Neural progenitor cell (in vitro differentiated cells): Measurements from ENCODE around the gene POLR2H. TPM values are rescaled to one million over a fixed set of nuclear protein-coding genes. Genes with fewer than 3 reads are reported as not detected.

Source experiments
- DNase-seq: peaks from one replicate; pipeline ENCODE4 v3.0.0-alpha.2; 2016; ENCODE audit warnings: low spot score
- H2AFZ ChIP-seq: fragments of 200-600 bp; sonication (generic); replicated peaks from 2 replicates; pipeline ENCODE4 v1.6.1; 2016; ENCODE audit warnings: antibody characterized with exemption
- H3F3A ChIP-seq: fragments of 200-600 bp; sonication (generic); 2 replicates; pipeline ENCODE4 v1.6.1; 2016; ENCODE audit warnings: antibody characterized with exemption, low read depth
- H3K27ac ChIP-seq: fragments of 200-600 bp; sonication (generic); 2 replicates; pipeline ENCODE4 v1.5.1; 2016; ENCODE audit warnings: mild to moderate bottlenecking
- H3K27me3 ChIP-seq: fragments of 200-600 bp; sonication (generic); 2 replicates; pipeline ENCODE4 v1.6.1; 2016; ENCODE audit warnings: mild to moderate bottlenecking, moderate library complexity
- H3K36me3 ChIP-seq: fragments of 200-600 bp; sonication (generic); 2 replicates; pipeline ENCODE4 v1.5.1; 2016
- H3K4me1 ChIP-seq: fragments of 200-600 bp; sonication (generic); 2 replicates; pipeline ENCODE4 v1.6.1; 2016; ENCODE audit warnings: mixed run types
- H3K4me2 ChIP-seq: fragments of 200-600 bp; sonication (generic); 2 replicates; pipeline ENCODE4 v1.6.1; 2016
- H3K4me3 ChIP-seq: fragments of 200-600 bp; sonication (generic); 2 replicates; pipeline ENCODE4 v1.5.1; 2016
- H3K79me2 ChIP-seq: fragments of 200-600 bp; sonication (generic); 2 replicates; pipeline ENCODE4 v1.6.1; 2016; ENCODE audit warnings: low read depth
- H3K9ac ChIP-seq: fragments of 200-600 bp; sonication (generic); 2 replicates; pipeline ENCODE4 v1.6.1; 2016
- H3K9me3 ChIP-seq: fragments of 200-600 bp; sonication (generic); 2 replicates; pipeline ENCODE4 v1.5.1; 2016; ENCODE audit warnings: low read depth
- H4K20me1 ChIP-seq: fragments of 200-600 bp; sonication (generic); 2 replicates; pipeline ENCODE4 v1.6.1; 2016; ENCODE audit warnings: low read depth
- H3K27ac Mint-ChIP-seq: 3 replicates; pipeline ENCODE4 v1.8.0; 2021; ENCODE audit warnings: mixed read lengths
- H3K27me3 Mint-ChIP-seq: 2 replicates; pipeline ENCODE4 v1.8.0; 2022; ENCODE audit warnings: low read depth, mild to moderate bottlenecking, inconsistent platforms, moderate library complexity, mixed read lengths; ENCODE audit not compliant: insufficient read depth
- H3K36me3 Mint-ChIP-seq: 3 replicates; pipeline ENCODE4 v1.8.0; 2021; ENCODE audit warnings: mixed read lengths
- H3K4me1 Mint-ChIP-seq: 3 replicates; pipeline ENCODE4 v1.8.0; 2021; ENCODE audit warnings: mixed read lengths
- H3K4me3 Mint-ChIP-seq: 3 replicates; pipeline ENCODE4 v1.8.0; 2021; ENCODE audit warnings: mild to moderate bottlenecking, moderate library complexity, mixed read lengths
- H3K9me3 Mint-ChIP-seq: 3 replicates; pipeline ENCODE4 v1.8.0; 2020; ENCODE audit warnings: mixed read lengths
- CTCF ChIP-seq: fragments of 200-600 bp; sonication (generic); IDR thresholded peaks from 2 replicates; pipeline ENCODE4 v1.5.1; 2017; ENCODE audit warnings: antibody characterized with exemption, mild to moderate bottlenecking
- EZH2 ChIP-seq: fragments of 200-600 bp; sonication (generic); IDR thresholded peaks from 2 replicates; pipeline ENCODE4 v1.6.1; 2017; ENCODE audit warnings: antibody characterized with exemption, mild to moderate bottlenecking, moderate library complexity
- EZH2phosphoT487 ChIP-seq: fragments of 200-600 bp; sonication (generic); IDR thresholded peaks from 2 replicates; pipeline ENCODE4 v1.6.1; 2017; ENCODE audit warnings: antibody characterized with exemption
- total RNA-seq: library from RNA; depleted of rRNA; stranded (reverse); fragments of >200 nt; gene quantifications from 2 replicates; pipeline ENCODE4 v1.2.3, GENCODE V29; 2015; ENCODE audit warnings: low replicate concordance

Gene POLR2H
- total RNA-seq, 1 donor from 2014 or later = 173 TPM

GRCh38 chr3:184358921-184359350 lies 2.6 kb upstream of the POLR2H start:
- Mint-ChIP-seq H3K36me3 (peaks cover 7% of the 10 kb centered on the region), H3K4me1 (peaks cover 22% of the 10 kb centered on the region), H3K9me3 (no peaks in the 10 kb centered on the region), H3K4me3 (peak overlapping the region; percentile 55), H3K27ac (no peak overlapping the region), H3K27me3 (peaks cover 13% of the 10 kb centered on the region)
- TF ChIP-seq EZH2 (no peak), CTCF (no peak), EZH2phosphoT487 (no peak)
- peaks cover 37% of the 10 kb centered on the region for H3F3A ChIP-seq
- H3K27ac ChIP-seq = no peak overlapping the region
- no peaks in the 10 kb centered on the region for H3K27me3 ChIP-seq
- DNase-seq = no peak
- H2AFZ ChIP-seq = no peak overlapping the region
- H3K4me2 ChIP-seq = peak overlapping the region; percentile 84
- peaks cover 23% of the 10 kb centered on the region for H3K4me1 ChIP-seq
- no peak overlapping the region for H3K9ac ChIP-seq
- H3K9me3 ChIP-seq = no peaks in the 10 kb centered on the region
- peaks cover 42% of the 10 kb centered on the region for H3K79me2 ChIP-seq
- no peak overlapping the region for H3K4me3 ChIP-seq
- no peaks in the 10 kb centered on the region for H3K36me3 ChIP-seq
- H4K20me1 ChIP-seq = peaks cover 2% of the 10 kb centered on the region

- Histone ChIP-seq H3K4me1 (peaks cover 23% of the 10 kb centered on the region), H3K9ac (no peak overlapping the region), H3K79me2 (peaks cover 49% of the 10 kb centered on the region), H3K4me2 (peak overlapping the region; percentile 84), H4K20me1 (peaks cover 4% of the 10 kb centered on the region), H3K4me3 (peak overlapping the region; percentile 86), H2AFZ (no peak overlapping the region), H3K9me3 (no peaks in the 10 kb centered on the region), H3K36me3 (no peaks in the 10 kb centered on the region), H3K27me3 (no peaks in the 10 kb centered on the region), H3K27ac (no peak overlapping the region), H3F3A (peaks cover 37% of the 10 kb centered on the region)
- TF ChIP-seq CTCF = no peak
- TF ChIP-seq EZH2 = no peak
- no peak for TF ChIP-seq EZH2phosphoT487
- Mint-ChIP-seq H3K36me3 (peaks cover 10% of the 10 kb centered on the region), H3K9me3 (no peaks in the 10 kb centered on the region), H3K27me3 (peaks cover 14% of the 10 kb centered on the region), H3K27ac (no peak overlapping the region), H3K4me1 (peaks cover 26% of the 10 kb centered on the region), H3K4me3 (peak overlapping the region; percentile 94)
- DNase-seq = peak; percentile 59
These were observed 1.9 kb upstream of the POLR2H start for GRCh38 chr3:184359610-184360009.

- peaks cover 14% of the 10 kb centered on the region for H3K36me3 Mint-ChIP-seq
- H3K9me3 ChIP-seq = no peaks in the 10 kb centered on the region
- H3K79me2 ChIP-seq = peaks cover 56% of the 10 kb centered on the region
- H3F3A ChIP-seq = peaks cover 37% of the 10 kb centered on the region
- H3K4me1 ChIP-seq = peaks cover 23% of the 10 kb centered on the region
- peaks cover 6% of the 10 kb centered on the region for H3K36me3 ChIP-seq
- H4K20me1 ChIP-seq = peaks cover 4% of the 10 kb centered on the region
- peak overlapping the region; percentile 86 for H3K4me3 ChIP-seq
- H3K27me3 Mint-ChIP-seq = peaks cover 15% of the 10 kb centered on the region
- peak overlapping the region; percentile 53 for H3K27ac Mint-ChIP-seq
- no peaks in the 10 kb centered on the region for H3K27me3 ChIP-seq
- peaks cover 33% of the 10 kb centered on the region for H3K4me1 Mint-ChIP-seq
- H3K9me3 Mint-ChIP-seq = no peaks in the 10 kb centered on the region
- peak overlapping the region; percentile 94 for H3K4me3 Mint-ChIP-seq
- no peak overlapping the region for H3K27ac ChIP-seq
- TF ChIP-seq CTCF (no peak), EZH2phosphoT487 (no peak), EZH2 (no peak)
- H3K9ac ChIP-seq = peak overlapping the region; percentile 66
- no peak overlapping the region for H2AFZ ChIP-seq
- H3K4me2 ChIP-seq = peak overlapping the region; percentile 84
- DNase-seq = peak; percentile 60
These were observed 1.2 kb upstream of the POLR2H start for GRCh38 chr3:184360070-184360928.
